ENCODE measurements around the gene DUSP19. TPM values are rescaled to one million over a fixed set of nuclear protein-coding genes. Genes with fewer than 3 reads are reported as not detected.

DUSP19 gene
- 1.4 and 5.8 TPM in 2 replicates for total RNA-seq

GRCh38 chr2:183078464-183079138, at the start of gene DUSP19:
Gene DUSP19, plus strand, starts transcription at chr2:183078747. Its CDS starts 187 bp downstream, at chr2:183078934.

GRCh38 chr2:183038341-183039300, 39.9 kb upstream of the DUSP19 start, which contains the start of gene NCKAP1:
Gene NCKAP1, minus strand, starts transcription at chr2:183038457. Its CDS starts 358 bp downstream, at chr2:183038099.

GRCh38 chr2:183124222-183124956, 45.8 kb downstream of the DUSP19 start, which contains the start of gene NUP35:
Gene NUP35, plus strand, starts transcription at chr2:183124443. Its CDS starts 15 bp downstream, at chr2:183124458.

Other genes with a start within 250 kb of the DUSP19 start
- gene FRZB, start 212.1 kb upstream of the DUSP19 start, total RNA-seq, result under 0.01 and 0.58 TPM in 2 replicates
- 82.9 and 89.1 TPM in 2 replicates for gene NCKAP1, start 40.3 kb upstream of the DUSP19 start, total RNA-seq
- gene NUP35, start 45.7 kb downstream of the DUSP19 start, total RNA-seq, result 10.4 and 11.2 TPM in 2 replicates

Data from myometrial cell (primary cell).